Natural killer cell (primary cell): ENCODE measurements around the gene OTOGL. TPM values are rescaled to one million over a fixed set of nuclear protein-coding genes. Genes with fewer than 3 reads are reported as not detected.
A peak's percentile ranks its signal among the peaks of the same experiment; 100 is the strongest.

Source experiments
- ATAC-seq, 3 donors: fragments of 150-1000 bp in 2 of 3; fragments of 200-7000 bp in 1 of 3; cut with Tn5 transposase; 1 replicate in 1 of 3; 2 replicates in 2 of 3; pipeline ENCODE4 v1.10.0; 2021; ENCODE audit warnings: mild to moderate bottlenecking in 2 of 3, moderate library complexity in 2 of 3
- DNase-seq, 2 donors: peaks; one replicate each; pipeline versions ENCODE4 v3.0.0 to v3.0.0-alpha.2; 2013 to 2021; ENCODE audit warnings: mixed read lengths in 1 of 2
- H3K27ac ChIP-seq: one replicate; pipeline ENCODE4 v1.5.1; 2013; ENCODE audit warnings: mild to moderate bottlenecking, low read length
- H3K27me3 ChIP-seq: one replicate; pipeline ENCODE4 v1.6.1; 2013; ENCODE audit warnings: low read length; ENCODE audit not compliant: control insufficient read depth, insufficient read depth
- H3K36me3 ChIP-seq: one replicate; pipeline ENCODE4 v1.6.1; 2013; ENCODE audit warnings: low read length; ENCODE audit not compliant: control insufficient read depth, insufficient read depth
- H3K4me1 ChIP-seq: one replicate; pipeline ENCODE4 v1.6.1; 2013; ENCODE audit warnings: low read length; ENCODE audit not compliant: control insufficient read depth, insufficient read depth
- H3K4me3 ChIP-seq: one replicate; pipeline ENCODE4 v1.5.1; 2013; ENCODE audit warnings: low read length
- H3K9me3 ChIP-seq: one replicate; pipeline ENCODE4 v1.6.1; 2013; ENCODE audit warnings: low read length; ENCODE audit not compliant: control insufficient read depth, insufficient read depth
- H3K27ac Mint-ChIP-seq, 2 donors: one replicate each; pipeline ENCODE4 v1.8.0; 2022; ENCODE audit warnings: mild to moderate bottlenecking in 2 of 2, mixed read lengths in 2 of 2, moderate library complexity in 1 of 2
- H3K27me3 Mint-ChIP-seq, 2 donors: one replicate each; pipeline ENCODE4 v1.8.0; 2022; ENCODE audit warnings: low read depth in 2 of 2, mixed read lengths in 2 of 2
- H3K36me3 Mint-ChIP-seq: one replicate; pipeline ENCODE4 v1.8.0; 2022; ENCODE audit warnings: mixed read lengths
- H3K4me1 Mint-ChIP-seq, 2 donors: one replicate each; pipeline ENCODE4 v1.8.0; 2022; ENCODE audit warnings: mixed read lengths in 2 of 2
- H3K4me3 Mint-ChIP-seq: one replicate; pipeline ENCODE4 v1.8.0; 2022; ENCODE audit warnings: mild to moderate bottlenecking, moderate library complexity, mixed read lengths
- H3K9me3 Mint-ChIP-seq, 2 donors: one replicate each; pipeline ENCODE4 v1.8.0; 2022; ENCODE audit warnings: mixed read lengths in 2 of 2
- CTCF ChIP-seq: fragments of 200-600 bp; IDR thresholded peaks from one replicate; pipeline ENCODE4 v1.8.0; 2022; ENCODE audit warnings: antibody characterized with exemption
- WGBS: methylation state at CpG from one replicate; pipeline ENCODE4 v1.1.7; 2013; ENCODE audit warnings: missing lambda C conversion rate; ENCODE audit not compliant: insufficient coverage; 5-methylcytosine and 5-hydroxymethylcytosine counted together
- intact Hi-C: fragments of 100-400 bp; cut with micrococcal nuclease; formaldehyde crosslinking; loops from one replicate; pipeline ENCODE4 v1.14.2; 2022
- total RNA-seq, 4 donors: library from RNA; stranded (reverse); fragments of 120-200 nt in 1 of 4; gene quantifications; one replicate each; pipeline versions ENCODE4 v1.2.3 to v1.2.4, GENCODE V29; 2013 to 2022

The OTOGL gene
- total RNA-seq, 3 donors from 2014 or later (not counting 1 experiment from before 2014, with no cell fraction given): not detected

- Histone ChIP-seq H3K4me3 (no peak overlapping the region), H3K27me3 (no peaks in the 10 kb centered on the region), H3K4me1 (peaks cover 2% of the 10 kb centered on the region), H3K27ac (no peak overlapping the region), H3K36me3 (no peaks in the 10 kb centered on the region), H3K9me3 (no peaks in the 10 kb centered on the region)
- H3K4me3 Mint-ChIP-seq: no peak overlapping the region
- intact Hi-C loops: loop anchor here (5.0 kb wide), 3 partner anchors 83 to 723 kb away; no protein-coding TSS in a partner anchor
- peaks cover 16% of the 10 kb centered on the region in 2 donors for H3K4me1 Mint-ChIP-seq
- no peaks in the 10 kb centered on the region for H3K36me3 Mint-ChIP-seq
- H3K9me3 Mint-ChIP-seq: no peaks in the 10 kb centered on the region
- H3K27me3 Mint-ChIP-seq: peaks cover 0 to 3% of the 10 kb centered on the region in 2 donors
- no peak overlapping the region for H3K27ac Mint-ChIP-seq
- DNase-seq (peak in 1 of 2 donors; percentile 43), ATAC-seq (peak in 1 of 3 donors; percentile 57)
- 100% methylated on average over 1 of the region's 5 CpGs for WGBS
- TF ChIP-seq CTCF: peak; percentile 80
Measured at GRCh38 chr12:80269803-80270552, 170.6 kb downstream of the OTOGL start.

- H3K27me3 ChIP-seq: no peaks in the 10 kb centered on the region
- H3K4me1 Mint-ChIP-seq: peaks cover 16% of the 10 kb centered on the region in 2 donors
- no peak overlapping the region for H3K27ac Mint-ChIP-seq
- peaks cover 2% of the 10 kb centered on the region for H3K4me1 ChIP-seq
- H3K36me3 ChIP-seq: no peaks in the 10 kb centered on the region
- H3K27ac ChIP-seq: no peak overlapping the region
- DNase-seq: no peak
- intact Hi-C loops: loop anchor here (5.0 kb wide), 3 partner anchors 84 to 724 kb away; no protein-coding TSS in a partner anchor
- no peaks in the 10 kb centered on the region for H3K9me3 ChIP-seq
- H3K4me3 Mint-ChIP-seq: no peak overlapping the region
- H3K9me3 Mint-ChIP-seq: no peaks in the 10 kb centered on the region
- peaks cover 6 to 19% of the 10 kb centered on the region in 2 donors for H3K27me3 Mint-ChIP-seq
- no peak overlapping the region for H3K4me3 ChIP-seq
- ATAC-seq: no peak
- no peaks in the 10 kb centered on the region for H3K36me3 Mint-ChIP-seq
- TF ChIP-seq CTCF: no peak
Measured at GRCh38 chr12:80271780-80272179, 172.4 kb downstream of the OTOGL start.

GRCh38 chr12:80272387-80272915, 173.1 kb downstream of the OTOGL start:
- Histone ChIP-seq H3K9me3 (no peaks in the 10 kb centered on the region), H3K27me3 (no peaks in the 10 kb centered on the region), H3K36me3 (no peaks in the 10 kb centered on the region), H3K4me3 (no peak overlapping the region), H3K27ac (no peak overlapping the region), H3K4me1 (peaks cover 2% of the 10 kb centered on the region)
- H3K36me3 Mint-ChIP-seq: no peaks in the 10 kb centered on the region
- no peaks in the 10 kb centered on the region for H3K9me3 Mint-ChIP-seq
- intact Hi-C loops: loop anchor here (5.0 kb wide), 3 partner anchors 85 to 725 kb away; no protein-coding TSS in a partner anchor
- no peak for TF ChIP-seq CTCF
- WGBS: 78% methylated on average over 3 of the region's 3 CpGs
- no peak for ATAC-seq
- no peak overlapping the region for H3K27ac Mint-ChIP-seq
- no peak for DNase-seq
- H3K27me3 Mint-ChIP-seq: peaks cover 6 to 19% of the 10 kb centered on the region in 2 donors
- peaks cover 16% of the 10 kb centered on the region in 2 donors for H3K4me1 Mint-ChIP-seq
- no peak overlapping the region for H3K4me3 Mint-ChIP-seq
